H9 (cell line): ENCODE data around the gene GRM1. TPM values are rescaled to one million over a fixed set of nuclear protein-coding genes. Genes with fewer than 3 reads are reported as not detected.

Source experiments
- DNase-seq: peaks from one replicate; pipeline ENCODE4 v3.0.0-alpha.2; 2017
- H2AFZ ChIP-seq: one replicate; pipeline ENCODE4 v1.6.1; 2013; ENCODE audit warnings: mild to moderate bottlenecking, low read length, control low read depth, moderate library complexity
- H2AK5ac ChIP-seq: 2 replicates; pipeline ENCODE4 v1.6.1; 2013; ENCODE audit warnings: low read length, control low read depth, mixed read lengths; ENCODE audit not compliant: insufficient read length
- H2BK120ac ChIP-seq: one replicate; pipeline ENCODE4 v1.6.1; 2013; ENCODE audit warnings: low read depth, mild to moderate bottlenecking, low read length, control low read depth, inconsistent platforms; ENCODE audit not compliant: poor library complexity, severe bottlenecking
- H2BK12ac ChIP-seq: 2 replicates; pipeline ENCODE4 v1.6.1; 2013; ENCODE audit warnings: low read length, control low read depth, mixed read lengths, low read depth; ENCODE audit not compliant: insufficient read length
- H2BK15ac ChIP-seq: 2 replicates; pipeline ENCODE4 v1.6.1; 2013; ENCODE audit warnings: low read depth, low read length, control low read depth
- H2BK20ac ChIP-seq: one replicate; pipeline ENCODE4 v1.6.1; 2013; ENCODE audit warnings: low read depth, mild to moderate bottlenecking, low read length, control low read depth, inconsistent platforms; ENCODE audit not compliant: poor library complexity, severe bottlenecking
- H2BK5ac ChIP-seq: 2 replicates; pipeline ENCODE4 v1.6.1; 2013; ENCODE audit warnings: low read length, control low read depth, mixed read lengths; ENCODE audit not compliant: insufficient read length
- H3K14ac ChIP-seq: 2 replicates; pipeline ENCODE4 v1.6.1; 2013; ENCODE audit warnings: low read length, control low read depth; ENCODE audit not compliant: insufficient read depth
- H3K18ac ChIP-seq: 2 replicates; pipeline ENCODE4 v1.6.1; 2013; ENCODE audit warnings: low read depth, mild to moderate bottlenecking, mixed read lengths, low read length, control low read depth; ENCODE audit not compliant: insufficient read length
- H3K23ac ChIP-seq: 2 replicates; pipeline ENCODE4 v1.6.1; 2013; ENCODE audit warnings: low read length, control low read depth, mixed read lengths, low read depth; ENCODE audit not compliant: insufficient read length
- H3K23me2 ChIP-seq: 2 replicates; pipeline ENCODE4 v1.6.1; 2013; ENCODE audit warnings: low read depth, mild to moderate bottlenecking, mixed read lengths, low read length, control low read depth; ENCODE audit not compliant: insufficient read length, poor library complexity, severe bottlenecking
- H3K27ac ChIP-seq: 2 replicates; pipeline ENCODE4 v1.5.1; 2013; ENCODE audit warnings: low read length, control low read depth, mixed read lengths, low read depth; ENCODE audit not compliant: insufficient read length
- H3K27me3 ChIP-seq: 2 replicates; pipeline ENCODE4 v1.6.1; 2013; ENCODE audit warnings: low read length, control low read depth, inconsistent platforms; ENCODE audit not compliant: insufficient read depth
- H3K4ac ChIP-seq: 2 replicates; pipeline ENCODE4 v1.6.1; 2013; ENCODE audit warnings: low read depth, mild to moderate bottlenecking, control low read depth, inconsistent platforms, low read length, moderate library complexity
- H3K4me1 ChIP-seq: 2 replicates; pipeline ENCODE4 v1.6.1; 2013; ENCODE audit warnings: low read length, control low read depth, inconsistent platforms; ENCODE audit not compliant: insufficient read depth
- H3K4me2 ChIP-seq: 2 replicates; pipeline ENCODE4 v1.6.1; 2013; ENCODE audit warnings: low read length, control low read depth, mixed read lengths; ENCODE audit not compliant: insufficient read length, insufficient read depth
- H3K56ac ChIP-seq: 2 replicates; pipeline ENCODE4 v1.6.1; 2013; ENCODE audit warnings: low read depth, mild to moderate bottlenecking, mixed read lengths, low read length, control low read depth; ENCODE audit not compliant: insufficient read length
- H3K79me1 ChIP-seq: 2 replicates; pipeline ENCODE4 v1.6.1; 2013; ENCODE audit warnings: low read depth, mild to moderate bottlenecking, moderate library complexity, low read length, control low read depth, inconsistent platforms; ENCODE audit not compliant: insufficient read depth, poor library complexity, severe bottlenecking
- H3K79me2 ChIP-seq: 2 replicates; pipeline ENCODE4 v1.6.1; 2013; ENCODE audit warnings: low read length, control low read depth, inconsistent platforms; ENCODE audit not compliant: insufficient read depth
- H3K9ac ChIP-seq: 2 replicates; pipeline ENCODE4 v1.6.1; 2013; ENCODE audit warnings: low read length, control low read depth, mixed read lengths; ENCODE audit not compliant: insufficient read length; ENCODE audit errors: extremely low read depth
- H3K9me3 ChIP-seq: one replicate; pipeline ENCODE4 v1.6.1; 2013; ENCODE audit warnings: low read depth, low read length, inconsistent platforms; ENCODE audit not compliant: control insufficient read depth
- H3T11ph ChIP-seq: one replicate; pipeline ENCODE4 v1.6.1; 2013; ENCODE audit warnings: mild to moderate bottlenecking, low read length, control low read depth, inconsistent platforms
- H4K20me1 ChIP-seq: one replicate; pipeline ENCODE4 v1.6.1; 2013; ENCODE audit not compliant: control insufficient read depth, insufficient read length, insufficient read depth
- H4K5ac ChIP-seq: 2 replicates; pipeline ENCODE4 v1.6.1; 2013; ENCODE audit warnings: low read depth, mild to moderate bottlenecking, mixed read lengths, low read length, control low read depth; ENCODE audit not compliant: insufficient read length
- H4K8ac ChIP-seq: replicated peaks from 2 replicates; pipeline ENCODE4 v1.6.1; 2013; ENCODE audit warnings: low read length, control low read depth, mixed read lengths, low read depth; ENCODE audit not compliant: insufficient read length
- H4K91ac ChIP-seq: 2 replicates; pipeline ENCODE4 v1.6.1; 2013; ENCODE audit warnings: low read depth, mild to moderate bottlenecking, moderate library complexity, mixed read lengths, low read length, control low read depth; ENCODE audit not compliant: insufficient read length
- H3K27ac Mint-ChIP-seq, 3 experiments: 2 replicates in 2 of 3; 3 replicates in 1 of 3; pipeline ENCODE4 v1.8.0; 2020 to 2021; ENCODE audit warnings: mixed read lengths in 3 of 3, mild to moderate bottlenecking in 1 of 3, moderate library complexity in 1 of 3
- H3K27me3 Mint-ChIP-seq: 2 replicates; pipeline ENCODE4 v1.8.0; 2021; ENCODE audit warnings: low read depth, mild to moderate bottlenecking, moderate library complexity, mixed read lengths
- H3K36me3 Mint-ChIP-seq, 3 experiments: 2 replicates in 2 of 3; 3 replicates in 1 of 3; pipeline ENCODE4 v1.8.0; 2020 to 2021; ENCODE audit warnings: low read depth in 3 of 3, mixed read lengths in 3 of 3; ENCODE audit not compliant: insufficient read depth in 1 of 3
- H3K4me1 Mint-ChIP-seq, 2 experiments: 2 replicates each; pipeline ENCODE4 v1.8.0; 2020; ENCODE audit warnings: mixed read lengths in 2 of 2
- H3K4me3 Mint-ChIP-seq, 2 experiments: 2 replicates in 1 of 2; 3 replicates in 1 of 2; pipeline ENCODE4 v1.8.0; 2020 to 2021; ENCODE audit warnings: mild to moderate bottlenecking in 2 of 2, mixed read lengths in 2 of 2, moderate library complexity in 1 of 2
- H3K9me3 Mint-ChIP-seq, 2 experiments: 2 replicates in 1 of 2; 3 replicates in 1 of 2; pipeline ENCODE4 v1.8.0; 2020; ENCODE audit warnings: mild to moderate bottlenecking in 2 of 2, mixed read lengths in 2 of 2, moderate library complexity in 1 of 2
- CTCF ChIP-seq: fragments of 200-600 bp; sonication (generic); conservative IDR thresholded peaks from 3 replicates; pipeline ENCODE4 v1.8.0; 2021; ENCODE audit warnings: antibody characterized with exemption, mild to moderate bottlenecking
- total RNA-seq: library from RNA; stranded (reverse); gene quantifications from 2 replicates; pipeline ENCODE4 v1.2.1, GENCODE V29; 2021

Gene GRM1
- total RNA-seq, 1 experiment from 2014 or later, result 0.39 TPM

GRCh38 chr6:146253691-146254090 is 224.8 kb downstream of the GRM1 start:
- H2BK15ac ChIP-seq, result no peak overlapping the region
- H4K91ac ChIP-seq, result no peak overlapping the region
- no peak for DNase-seq
- no peaks in the 10 kb centered on the region for H3K36me3 Mint-ChIP-seq
- no peaks in the 10 kb centered on the region; the same call in 1 of the 2 replicates for H3K4me1 ChIP-seq
- no peak overlapping the region for H3K23ac ChIP-seq
- H3K4me1 Mint-ChIP-seq, result peaks cover 14 to 15% of the 10 kb centered on the region in 2 experiments
- H3K4ac ChIP-seq, result no peak overlapping the region
- H3K9me3 ChIP-seq, result no peaks in the 10 kb centered on the region
- H3K27ac Mint-ChIP-seq, result no peak overlapping the region
- no peak overlapping the region for H3K14ac ChIP-seq
- H2BK120ac ChIP-seq, result no peak overlapping the region
- no peak overlapping the region for H2AK5ac ChIP-seq
- no peak overlapping the region for H3K27ac ChIP-seq
- no peaks in the 10 kb centered on the region for H3K79me2 ChIP-seq
- no peak overlapping the region for H3K4me2 ChIP-seq
- no peak overlapping the region for H2BK20ac ChIP-seq
- H3T11ph ChIP-seq, result no peak overlapping the region
- H4K5ac ChIP-seq, result no peak overlapping the region
- TF ChIP-seq CTCF, result no peak
- no peak overlapping the region for H2BK12ac ChIP-seq
- H3K79me1 ChIP-seq, result no peaks in the 10 kb centered on the region
- no peak overlapping the region for H2AFZ ChIP-seq
- no peaks in the 10 kb centered on the region for H3K9me3 Mint-ChIP-seq
- no peaks in the 10 kb centered on the region for H3K27me3 ChIP-seq
- no peak overlapping the region for H3K18ac ChIP-seq
- no peak overlapping the region for H4K8ac ChIP-seq
- H3K23me2 ChIP-seq, result no peaks in the 10 kb centered on the region
- H3K56ac ChIP-seq, result no peak overlapping the region
- no peaks in the 10 kb centered on the region for H4K20me1 ChIP-seq
- H3K27me3 Mint-ChIP-seq, result no peaks in the 10 kb centered on the region
- H2BK5ac ChIP-seq, result no peak overlapping the region
- no peak overlapping the region for H3K9ac ChIP-seq
- H3K4me3 Mint-ChIP-seq, result no peak overlapping the region
